OCI-LY7 (cell line): ENCODE measurements around the gene SPATA18.
"Not testable (repeated sequence)": the region's sequence is repeated elsewhere in the genome, so short reads cannot be mapped to it uniquely, and the experiment has no call there.

ENCODE experiments used
- EZH2phosphoT487 ChIP-seq: fragments of 200-600 bp; sonication (generic); IDR thresholded peaks from 2 replicates; pipeline ENCODE4 v1.6.1; 2018; ENCODE audit warnings: low read depth, borderline replicate concordance, mild to moderate bottlenecking, mixed run types, antibody characterized with exemption, low read length, moderate library complexity, mixed read lengths
- TF ChIP-seq, protein P1 (sequence below): fragments of 200-600 bp; sonication (generic); conservative IDR thresholded peaks from 2 replicates; pipeline ENCODE4 v1.5.1; 2014; ENCODE audit warnings: mild to moderate bottlenecking, antibody characterized with exemption, low read length, moderate library complexity, mixed read lengths

DNA sequence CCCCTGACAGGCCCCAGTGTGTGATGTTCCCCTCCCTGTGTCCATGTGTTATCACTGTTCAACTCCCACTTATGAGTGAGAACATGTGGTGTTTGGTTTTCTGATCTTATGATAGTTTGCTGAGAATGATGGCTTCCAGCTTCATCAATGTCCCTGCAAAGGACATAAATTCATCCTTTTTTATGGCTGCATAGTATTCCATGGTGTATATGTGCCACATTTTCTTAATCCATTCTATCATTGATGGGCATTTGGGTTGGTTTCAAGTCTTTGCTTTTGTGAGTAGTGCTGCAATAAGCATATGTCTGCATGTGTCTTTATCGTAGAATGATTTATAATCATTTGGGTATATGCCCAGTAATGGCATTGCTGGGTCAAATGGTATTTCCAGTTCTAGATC, 35.3 kb downstream of the SPATA18 start:
- TF ChIP-seq, protein P1, sequence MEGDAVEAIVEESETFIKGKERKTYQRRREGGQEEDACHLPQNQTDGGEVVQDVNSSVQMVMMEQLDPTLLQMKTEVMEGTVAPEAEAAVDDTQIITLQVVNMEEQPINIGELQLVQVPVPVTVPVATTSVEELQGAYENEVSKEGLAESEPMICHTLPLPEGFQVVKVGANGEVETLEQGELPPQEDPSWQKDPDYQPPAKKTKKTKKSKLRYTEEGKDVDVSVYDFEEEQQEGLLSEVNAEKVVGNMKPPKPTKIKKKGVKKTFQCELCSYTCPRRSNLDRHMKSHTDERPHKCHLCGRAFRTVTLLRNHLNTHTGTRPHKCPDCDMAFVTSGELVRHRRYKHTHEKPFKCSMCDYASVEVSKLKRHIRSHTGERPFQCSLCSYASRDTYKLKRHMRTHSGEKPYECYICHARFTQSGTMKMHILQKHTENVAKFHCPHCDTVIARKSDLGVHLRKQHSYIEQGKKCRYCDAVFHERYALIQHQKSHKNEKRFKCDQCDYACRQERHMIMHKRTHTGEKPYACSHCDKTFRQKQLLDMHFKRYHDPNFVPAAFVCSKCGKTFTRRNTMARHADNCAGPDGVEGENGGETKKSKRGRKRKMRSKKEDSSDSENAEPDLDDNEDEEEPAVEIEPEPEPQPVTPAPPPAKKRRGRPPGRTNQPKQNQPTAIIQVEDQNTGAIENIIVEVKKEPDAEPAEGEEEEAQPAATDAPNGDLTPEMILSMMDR, result not testable (repeated sequence)
- TF ChIP-seq EZH2phosphoT487, result not testable (repeated sequence)
